Measurements from ENCODE around the gene UCK2. TPM values are rescaled to one million over a fixed set of nuclear protein-coding genes. Genes with fewer than 3 reads are reported as not detected.

The UCK2 gene
- total and polyA plus RNA-seq, 4 donors = 9.6 to 22.0 (median 14.1) TPM

DNA sequence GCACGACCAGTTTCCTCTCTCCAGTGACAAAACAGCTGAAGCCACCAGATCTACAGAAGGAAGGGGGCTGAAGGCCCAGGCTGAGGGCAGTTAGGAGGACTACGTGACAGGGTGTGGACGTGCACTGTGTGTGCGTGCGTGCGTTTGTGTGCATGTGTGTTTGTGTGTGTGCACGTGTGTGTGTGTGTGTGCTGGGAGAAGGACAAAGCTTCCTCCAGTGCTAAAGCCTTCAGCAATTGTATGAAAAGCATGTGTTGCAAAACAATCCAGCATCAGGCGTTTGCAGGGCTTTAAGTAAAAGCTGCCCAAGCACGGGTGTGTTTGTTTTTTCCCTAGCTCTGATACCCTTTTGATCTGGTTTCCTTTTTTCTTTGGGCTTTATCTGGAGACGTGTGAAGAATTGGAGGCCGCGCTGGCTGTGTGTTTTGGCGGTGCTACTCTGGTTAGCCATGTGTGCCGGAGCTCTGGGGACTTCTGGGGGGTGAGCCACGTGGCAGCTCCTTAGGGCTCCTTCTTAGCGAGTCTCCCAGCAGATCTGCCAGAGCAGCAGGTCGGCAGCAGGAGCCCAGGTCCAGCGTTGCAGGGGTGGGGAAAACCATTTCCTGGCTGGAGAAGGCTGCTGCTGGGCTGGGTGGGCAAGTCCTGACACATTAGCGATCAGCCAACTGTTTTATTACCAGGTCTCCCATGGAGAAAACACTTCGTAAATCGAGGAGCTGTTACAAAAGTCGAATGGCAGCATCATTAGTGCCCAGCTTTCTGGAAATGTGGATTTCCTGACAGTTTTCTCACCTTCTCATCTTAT is 73.4 kb downstream of the UCK2 start:
- H3K9ac ChIP-seq (ENCODE audit: insufficient read depth in 1 of 2, low read length in 2 of 2) = no peak overlapping the region
- WGBS, 2 donors = 56 to 65% methylated on average over 22 of the region's 22 CpGs
- ATAC-seq (ENCODE audit: insufficient read depth, low FRiP score) (no peak), DNase-seq (peak in 2 of 3 donors; percentile 13 to 40)
- H3K27me3 ChIP-seq (ENCODE audit: control insufficient read depth in 3 of 3, insufficient read depth in 3 of 3, low read length in 2 of 3) = no peaks in the 10 kb centered on the region
- H3K36me3 ChIP-seq (ENCODE audit: control insufficient read depth in 4 of 4, insufficient read depth in 4 of 4, low read length in 4 of 4) = peaks cover 0 to 7% (median 5%) of the 10 kb centered on the region in 4 donors
- TF ChIP-seq, protein P1, sequence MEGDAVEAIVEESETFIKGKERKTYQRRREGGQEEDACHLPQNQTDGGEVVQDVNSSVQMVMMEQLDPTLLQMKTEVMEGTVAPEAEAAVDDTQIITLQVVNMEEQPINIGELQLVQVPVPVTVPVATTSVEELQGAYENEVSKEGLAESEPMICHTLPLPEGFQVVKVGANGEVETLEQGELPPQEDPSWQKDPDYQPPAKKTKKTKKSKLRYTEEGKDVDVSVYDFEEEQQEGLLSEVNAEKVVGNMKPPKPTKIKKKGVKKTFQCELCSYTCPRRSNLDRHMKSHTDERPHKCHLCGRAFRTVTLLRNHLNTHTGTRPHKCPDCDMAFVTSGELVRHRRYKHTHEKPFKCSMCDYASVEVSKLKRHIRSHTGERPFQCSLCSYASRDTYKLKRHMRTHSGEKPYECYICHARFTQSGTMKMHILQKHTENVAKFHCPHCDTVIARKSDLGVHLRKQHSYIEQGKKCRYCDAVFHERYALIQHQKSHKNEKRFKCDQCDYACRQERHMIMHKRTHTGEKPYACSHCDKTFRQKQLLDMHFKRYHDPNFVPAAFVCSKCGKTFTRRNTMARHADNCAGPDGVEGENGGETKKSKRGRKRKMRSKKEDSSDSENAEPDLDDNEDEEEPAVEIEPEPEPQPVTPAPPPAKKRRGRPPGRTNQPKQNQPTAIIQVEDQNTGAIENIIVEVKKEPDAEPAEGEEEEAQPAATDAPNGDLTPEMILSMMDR (IDR thresholded peaks at IDR 0.05; ENCODE audit: control extremely low read depth, extremely low read depth) = no peak
- no peak overlapping the region for H3K4me3 ChIP-seq
- peak overlapping the region in 1 of 2 donors; percentile 43 for H3K27ac ChIP-seq (ENCODE audit: low read depth in 1 of 2, low read length in 1 of 2)
- H3K4me1 ChIP-seq (ENCODE audit: control insufficient read depth in 5 of 5, insufficient read depth in 5 of 5, low read length in 5 of 5) = peaks cover 0 to 20% (median 8%) of the 10 kb centered on the region in 5 donors
- no peaks in the 10 kb centered on the region for H3K9me3 ChIP-seq (ENCODE audit: control insufficient read depth in 4 of 4, insufficient read depth in 3 of 4, low read length in 3 of 4)

DNA sequence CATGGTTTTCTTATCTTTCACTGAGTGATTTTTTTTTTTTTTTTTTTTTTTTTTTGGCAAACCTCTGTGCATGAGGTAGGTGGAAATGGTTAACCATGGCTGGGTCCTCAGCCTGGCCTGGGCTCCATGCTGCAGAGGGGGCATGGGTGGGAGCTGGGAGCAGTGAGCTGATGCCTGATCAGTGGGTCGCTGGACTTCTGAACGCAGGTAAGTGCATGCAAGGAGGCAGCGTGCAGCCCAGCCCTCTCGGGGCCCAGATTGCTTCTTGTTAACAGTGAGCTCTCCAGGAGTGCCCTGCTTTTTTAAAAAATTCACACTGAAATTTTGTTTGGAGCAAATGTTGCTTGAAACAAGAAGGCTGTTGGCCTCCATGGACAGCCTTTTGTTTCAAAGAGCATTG is 75.2 kb downstream of the UCK2 start:
- H3K36me3 ChIP-seq (ENCODE audit: control insufficient read depth in 4 of 4, insufficient read depth in 4 of 4, low read length in 4 of 4) = peaks cover 4 to 11% (median 9%) of the 10 kb centered on the region in 4 donors
- no peak overlapping the region for H3K27ac ChIP-seq (ENCODE audit: low read depth in 1 of 2, low read length in 1 of 2)
- no peaks in the 10 kb centered on the region for H3K27me3 ChIP-seq (ENCODE audit: control insufficient read depth in 3 of 3, insufficient read depth in 3 of 3, low read length in 2 of 3)
- no peak for ATAC-seq (ENCODE audit: insufficient read depth, low FRiP score)
- WGBS, 2 donors = 97 to 99% methylated on average over 4 of the region's 4 CpGs
- TF ChIP-seq, protein P1 (IDR thresholded peaks at IDR 0.05; ENCODE audit: control extremely low read depth, extremely low read depth) = no peak
- H3K9me3 ChIP-seq (ENCODE audit: control insufficient read depth in 4 of 4, insufficient read depth in 3 of 4, low read length in 3 of 4) = no peaks in the 10 kb centered on the region
- no peak overlapping the region for H3K9ac ChIP-seq (ENCODE audit: insufficient read depth in 1 of 2, low read length in 2 of 2)
- H3K4me3 ChIP-seq = no peak overlapping the region
- DNase-seq = no peak
- peaks cover 0 to 19% (median 8%) of the 10 kb centered on the region in 5 donors for H3K4me1 ChIP-seq (ENCODE audit: control insufficient read depth in 5 of 5, insufficient read depth in 5 of 5, low read length in 5 of 5)

DNA sequence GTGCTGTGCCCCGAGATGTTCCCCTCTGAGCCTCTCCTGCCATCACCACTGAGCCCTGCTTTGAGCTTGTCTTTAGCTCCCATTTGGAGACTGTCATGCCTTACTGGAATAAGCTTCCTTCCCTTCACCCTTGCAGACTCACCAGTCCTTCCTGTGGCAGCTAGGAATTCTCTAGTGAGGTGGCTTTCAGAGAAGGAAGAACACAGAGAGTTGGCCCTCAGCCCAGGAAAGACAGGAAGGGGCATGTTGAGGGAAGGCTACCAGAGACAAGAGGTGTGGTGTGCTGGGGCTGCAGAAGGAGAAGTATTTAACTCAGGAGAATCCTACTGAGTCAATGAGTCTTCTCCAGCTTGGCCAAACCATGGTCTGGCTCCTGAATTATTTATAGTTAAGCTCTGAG is 76.3 kb downstream of the UCK2 start:
- TF ChIP-seq, protein P1 (IDR thresholded peaks at IDR 0.05; ENCODE audit: control extremely low read depth, extremely low read depth) = no peak
- Histone ChIP-seq H3K36me3 (ENCODE audit: control insufficient read depth in 4 of 4, insufficient read depth in 4 of 4, low read length in 4 of 4) (peaks cover 7 to 10% (median 9%) of the 10 kb centered on the region in 4 donors), H3K9me3 (ENCODE audit: control insufficient read depth in 4 of 4, insufficient read depth in 3 of 4, low read length in 3 of 4) (no peaks in the 10 kb centered on the region), H3K27ac (ENCODE audit: low read depth in 1 of 2, low read length in 1 of 2) (no peak overlapping the region), H3K4me3 (no peak overlapping the region), H3K9ac (ENCODE audit: insufficient read depth in 1 of 2, low read length in 2 of 2) (no peak overlapping the region), H3K27me3 (ENCODE audit: control insufficient read depth in 3 of 3, insufficient read depth in 3 of 3, low read length in 2 of 3) (no peaks in the 10 kb centered on the region), H3K4me1 (ENCODE audit: control insufficient read depth in 5 of 5, insufficient read depth in 5 of 5, low read length in 5 of 5) (peaks cover 0 to 18% (median 8%) of the 10 kb centered on the region in 5 donors)
- ATAC-seq (ENCODE audit: insufficient read depth, low FRiP score) (no peak), DNase-seq (peak in 2 of 3 donors; percentile 19 to 34)
- WGBS, 2 donors = 69 to 72% methylated on average over 1 of the region's 1 CpG

Data from lung (tissue), 12 donors.